Measurements from ENCODE around the gene PRKCH.

GRCh38 chr14:61335049-61335448 lies 13.7 kb downstream of the PRKCH start:
- TF ChIP-seq CTCF (CRISPR knock-in tag; IDR thresholded peaks at IDR 0.05): no peak
- no peak for TF ChIP-seq REST (IDR thresholded peaks at IDR 0.05; ENCODE audit: borderline replicate concordance in 1 of 2, low read depth in 1 of 2, low read length in 2 of 2)
- no peak for TF ChIP-seq AHDC1 (CRISPR knock-in tag; IDR thresholded peaks at IDR 0.05; ENCODE audit: borderline replicate concordance)
- no peak for TF ChIP-seq GRHL1 (CRISPR knock-in tag; conservative IDR thresholded peaks at IDR 0.05)
- no peak for TF ChIP-seq ARID5B (CRISPR knock-in tag; IDR thresholded peaks at IDR 0.05)
- TF ChIP-seq JUND (CRISPR knock-in tag; IDR thresholded peaks at IDR 0.05): no peak
